ENCODE results near the gene PRKN.

The PRKN gene

GRCh38 chr6:161584051-161584450 lies 1143.5 kb downstream of the PRKN start:
- DNase-seq (ENCODE audit: low read depth in 1 of 2, low spot score in 1 of 2), result no peak

- no peak for DNase-seq (ENCODE audit: low read depth in 1 of 2, low spot score in 1 of 2)
Measured at GRCh38 chr6:161583584-161583983, 1144.0 kb downstream of the PRKN start.

DNA sequence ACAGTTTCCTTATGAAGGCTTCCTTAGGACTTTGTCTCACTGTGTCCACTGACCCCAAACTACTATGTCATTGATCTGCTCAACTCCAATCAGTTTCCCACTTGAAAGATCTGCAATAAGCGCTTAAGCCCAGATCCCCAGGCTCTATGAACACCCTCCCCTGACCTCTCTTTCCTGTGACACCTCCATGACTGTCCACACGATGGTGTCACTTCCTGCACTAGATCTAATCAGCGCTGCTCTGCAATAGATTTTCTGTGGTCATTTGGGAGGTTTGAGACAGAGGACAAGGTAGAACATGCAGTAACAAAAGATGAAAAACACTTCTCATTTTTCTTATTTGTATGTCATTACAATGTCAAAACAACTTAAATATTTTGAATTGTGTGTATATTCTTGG lies 1149.1 kb downstream of the PRKN start:
- no peak for DNase-seq (ENCODE audit: low read depth in 1 of 2, low spot score in 1 of 2)

- DNase-seq (ENCODE audit: low read depth in 1 of 2, low spot score in 1 of 2), result no peak
Measured at GRCh38 chr6:161575523-161576254, 1151.9 kb downstream of the PRKN start.

GRCh38 chr6:161568885-161569456 lies 1158.6 kb downstream of the PRKN start:
- DNase-seq (ENCODE audit: low read depth in 1 of 2, low spot score in 1 of 2), result no peak

- DNase-seq (ENCODE audit: low read depth in 1 of 2, low spot score in 1 of 2), result no peak
Measured at GRCh38 chr6:161564952-161565351, 1162.6 kb downstream of the PRKN start.

DNA sequence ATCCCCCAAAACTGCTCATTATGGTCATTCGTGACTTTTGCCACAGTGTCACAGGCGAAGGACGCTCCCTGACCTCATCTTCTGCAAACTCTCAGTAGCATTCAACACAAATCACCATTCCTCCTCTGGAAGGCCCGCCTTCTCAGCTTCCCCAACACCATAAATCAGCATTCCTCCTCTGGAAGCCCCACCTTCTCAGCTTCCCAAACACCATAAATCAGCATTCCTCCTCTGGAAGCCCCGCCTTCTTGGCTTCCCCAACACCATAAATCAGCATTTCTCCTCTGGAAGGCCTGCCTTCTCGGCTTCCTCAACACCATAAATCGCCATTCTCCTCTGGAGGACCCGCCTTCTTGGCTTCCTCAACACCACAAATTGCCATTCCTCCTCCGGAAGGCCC lies 1165.7 kb downstream of the PRKN start:
- DNase-seq (ENCODE audit: low read depth in 1 of 2, low spot score in 1 of 2), result no peak

GRCh38 chr6:161557333-161558107 lies 1170.0 kb downstream of the PRKN start:
- DNase-seq (ENCODE audit: low read depth in 1 of 2, low spot score in 1 of 2), result no peak

- no peak for DNase-seq (ENCODE audit: low read depth in 1 of 2, low spot score in 1 of 2)
Measured at GRCh38 chr6:161554883-161555282, 1172.7 kb downstream of the PRKN start.

DNA sequence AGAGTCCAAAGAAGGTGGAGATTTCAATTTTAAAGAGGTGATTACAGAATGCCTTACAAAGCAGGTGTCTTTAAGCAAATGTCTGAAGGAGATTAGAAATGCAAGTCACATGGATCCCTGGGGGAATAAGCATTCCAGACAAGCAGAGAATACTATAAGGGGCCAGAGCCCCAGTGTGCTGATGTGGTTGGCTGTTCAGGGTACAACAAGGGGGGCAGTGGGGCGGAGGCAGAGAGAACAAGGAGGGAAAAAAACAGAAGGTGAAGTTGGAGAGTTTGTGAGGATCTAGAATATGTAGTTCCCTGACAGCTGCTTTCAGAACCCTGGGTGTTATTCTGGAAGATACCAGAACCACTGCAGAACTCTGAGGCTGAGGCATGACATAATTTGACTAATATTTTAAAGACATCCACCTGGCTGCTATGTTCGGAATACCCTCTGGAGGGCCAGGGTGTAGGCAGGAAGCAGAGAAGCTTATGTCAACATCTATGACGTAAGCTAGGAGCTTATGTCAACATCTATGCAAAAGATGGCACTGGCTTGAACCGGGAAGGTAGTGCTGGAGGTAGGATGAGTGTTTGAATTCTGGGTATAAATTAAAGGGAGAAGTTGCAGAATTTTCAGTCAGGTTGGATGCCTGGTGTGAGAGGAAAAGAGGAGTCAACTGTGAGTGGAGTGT lies 1177.5 kb downstream of the PRKN start:
- DNase-seq (ENCODE audit: low read depth in 1 of 2, low spot score in 1 of 2), result no peak

GRCh38 chr6:161548713-161549296 lies 1178.8 kb downstream of the PRKN start:
- no peak for DNase-seq (ENCODE audit: low read depth in 1 of 2, low spot score in 1 of 2)

DNA sequence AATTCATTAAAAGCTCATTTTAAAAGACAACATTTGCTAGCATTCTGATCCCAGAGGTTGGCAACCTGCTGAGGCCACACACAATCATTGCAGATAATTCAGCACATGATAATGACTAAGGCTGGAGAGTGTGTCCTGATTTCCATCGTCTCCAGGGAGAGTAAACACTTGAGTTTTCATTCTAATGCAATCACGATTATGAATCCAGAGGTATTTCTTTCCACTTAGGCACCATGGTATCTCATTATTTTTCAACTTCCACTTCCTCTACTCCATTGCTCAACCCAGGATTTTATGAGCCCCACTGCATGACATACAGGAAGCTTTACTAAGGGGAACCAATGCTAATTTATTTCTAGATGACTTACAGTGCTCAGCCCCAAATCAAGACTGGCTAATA lies 1179.9 kb downstream of the PRKN start:
- DNase-seq (ENCODE audit: low read depth in 1 of 2, low spot score in 1 of 2), result no peak

DNA sequence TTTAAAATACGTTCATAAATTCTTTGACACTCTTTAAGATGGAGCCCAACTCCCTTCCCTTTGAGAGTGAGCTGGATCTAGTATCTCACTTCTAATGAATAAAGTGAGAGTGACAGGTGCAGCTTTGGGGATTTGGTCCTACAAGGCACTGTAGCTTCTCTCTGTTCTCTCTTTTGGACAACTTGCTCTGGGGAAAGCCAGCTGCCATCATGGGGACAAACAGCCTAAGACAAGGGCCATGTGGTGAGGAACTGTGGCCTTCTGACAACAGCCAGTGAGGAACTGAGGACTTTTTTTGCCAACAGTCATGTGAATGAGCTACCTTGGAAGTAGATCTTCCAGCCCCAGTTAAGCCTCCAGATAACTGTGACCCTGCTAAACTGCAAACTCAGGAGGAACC lies 1180.9 kb downstream of the PRKN start:
- DNase-seq (ENCODE audit: low read depth in 1 of 2, low spot score in 1 of 2), result no peak

DNA sequence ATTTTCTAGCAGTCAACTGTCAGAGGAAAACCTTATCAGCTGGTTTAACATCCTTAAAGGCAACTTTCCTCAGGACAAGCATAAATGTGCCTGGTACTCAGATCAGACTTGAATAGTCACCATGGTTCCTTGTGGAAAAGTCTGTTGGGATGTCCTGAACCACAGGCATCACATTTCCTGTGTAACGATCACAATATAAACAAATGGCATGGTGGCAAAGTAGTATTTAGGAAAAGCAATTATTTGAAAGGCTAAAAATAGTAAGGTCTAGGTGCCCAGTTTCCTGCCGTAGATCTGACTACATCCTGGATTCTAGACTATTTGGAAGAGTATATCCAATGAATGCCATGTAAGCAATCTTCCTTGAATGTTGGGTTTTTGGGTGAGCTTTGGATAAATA lies 1181.8 kb downstream of the PRKN start:
- DNase-seq (ENCODE audit: low read depth in 1 of 2, low spot score in 1 of 2), result no peak

- no peak for DNase-seq (ENCODE audit: low read depth in 1 of 2, low spot score in 1 of 2)
Measured at GRCh38 chr6:161544801-161545480, 1182.6 kb downstream of the PRKN start.

DNA sequence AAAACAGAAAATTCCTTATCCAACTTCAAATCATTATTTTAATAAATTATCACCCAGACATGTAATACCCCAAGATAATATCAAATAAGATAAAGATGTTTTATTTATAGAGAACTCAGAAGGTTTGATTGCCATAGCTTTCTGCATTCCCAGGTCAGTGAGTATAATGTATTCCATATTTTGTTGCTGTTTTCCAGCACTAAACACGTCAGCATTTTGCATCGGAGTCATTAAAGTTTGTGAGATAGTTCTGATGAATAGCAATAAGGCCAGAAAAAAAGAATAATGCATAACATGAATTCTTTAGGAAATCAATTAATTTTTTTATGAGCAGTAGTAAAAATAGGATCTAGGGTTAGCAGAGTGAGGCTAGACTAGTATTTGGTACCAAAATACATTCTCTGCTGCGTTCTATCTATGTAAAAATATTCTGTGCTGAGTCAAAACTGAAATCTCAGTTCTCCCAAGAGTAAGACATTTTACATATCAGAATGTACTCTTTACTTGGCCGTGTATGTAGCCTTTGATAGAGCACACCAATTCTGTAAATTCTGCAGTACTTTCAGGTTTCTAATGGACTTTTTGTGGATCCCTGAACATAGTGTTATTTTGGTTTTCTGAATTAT lies 1183.8 kb downstream of the PRKN start:
- no peak for DNase-seq (ENCODE audit: low read depth in 1 of 2, low spot score in 1 of 2)

DNA sequence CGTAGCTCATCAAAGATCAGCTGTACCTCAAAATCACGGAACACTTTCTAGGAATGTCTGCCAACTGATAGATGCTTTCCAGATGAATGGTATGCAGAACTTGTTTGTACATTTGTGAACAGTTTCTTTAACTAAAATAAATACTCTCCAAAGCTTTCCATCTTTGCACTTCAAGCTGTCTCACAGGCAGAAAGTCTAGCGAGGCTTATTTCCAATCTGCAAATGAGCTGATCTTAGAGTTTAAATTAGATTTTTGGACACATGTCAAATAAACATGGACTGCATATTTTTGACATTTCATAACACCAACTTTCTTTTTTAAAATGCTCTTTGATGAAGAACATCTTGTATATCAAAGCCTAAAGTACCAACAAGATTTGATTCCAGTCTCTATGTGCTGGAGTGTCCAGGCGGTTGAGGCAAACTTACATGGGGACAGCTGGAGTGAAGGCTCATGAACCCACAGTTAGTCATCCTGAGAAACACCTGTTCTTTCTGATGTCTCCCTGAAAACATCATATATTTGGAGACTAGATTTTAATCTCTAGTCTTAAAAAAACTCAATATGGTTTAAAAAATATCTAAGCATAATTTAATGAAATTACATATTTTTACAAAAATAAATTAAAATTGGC lies 1185.1 kb downstream of the PRKN start:
- DNase-seq (ENCODE audit: low read depth in 1 of 2, low spot score in 1 of 2), result no peak

GRCh38 chr6:161540532-161540931 lies 1187.0 kb downstream of the PRKN start:
- DNase-seq (ENCODE audit: low read depth in 1 of 2, low spot score in 1 of 2), result no peak

DNA sequence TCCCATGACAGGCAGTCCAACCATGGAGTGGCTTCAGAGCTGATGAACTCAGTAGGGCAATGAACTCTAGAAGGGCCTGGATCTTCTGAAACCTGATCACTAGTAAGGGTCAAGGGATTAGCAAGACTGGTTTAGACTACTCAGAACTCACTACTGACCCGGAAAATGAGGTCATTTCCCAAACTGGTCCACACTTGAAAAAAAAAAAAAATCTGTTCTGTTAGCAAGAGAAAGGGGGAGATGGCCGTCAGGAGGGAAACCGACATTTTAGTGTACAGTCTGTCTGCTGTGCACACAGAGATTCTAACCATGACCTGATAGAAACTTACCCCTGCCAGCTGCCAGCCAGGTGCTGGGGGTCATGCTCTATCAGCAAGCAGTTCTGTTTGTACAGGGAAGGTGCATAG lies 1191.3 kb downstream of the PRKN start:
- no peak for DNase-seq (ENCODE audit: low read depth in 1 of 2, low spot score in 1 of 2)

All from activated T-helper 1 cell treated with anti-CD3 and anti-CD28 coated beads, Interleukin-2, amount 50 U/mL, for 16 hours (primary cell).